GM12874 (cell line): Measurements from ENCODE around the gene MZF1.

Source experiments
- TF ChIP-seq, protein P1 (sequence below): IDR thresholded peaks from 2 replicates; pipeline ENCODE4 v1.5.1; 2011; ENCODE audit warnings: low read depth, mild to moderate bottlenecking, control low read depth, low read length, moderate library complexity; ENCODE audit not compliant: insufficient read depth

MZF1 gene

DNA sequence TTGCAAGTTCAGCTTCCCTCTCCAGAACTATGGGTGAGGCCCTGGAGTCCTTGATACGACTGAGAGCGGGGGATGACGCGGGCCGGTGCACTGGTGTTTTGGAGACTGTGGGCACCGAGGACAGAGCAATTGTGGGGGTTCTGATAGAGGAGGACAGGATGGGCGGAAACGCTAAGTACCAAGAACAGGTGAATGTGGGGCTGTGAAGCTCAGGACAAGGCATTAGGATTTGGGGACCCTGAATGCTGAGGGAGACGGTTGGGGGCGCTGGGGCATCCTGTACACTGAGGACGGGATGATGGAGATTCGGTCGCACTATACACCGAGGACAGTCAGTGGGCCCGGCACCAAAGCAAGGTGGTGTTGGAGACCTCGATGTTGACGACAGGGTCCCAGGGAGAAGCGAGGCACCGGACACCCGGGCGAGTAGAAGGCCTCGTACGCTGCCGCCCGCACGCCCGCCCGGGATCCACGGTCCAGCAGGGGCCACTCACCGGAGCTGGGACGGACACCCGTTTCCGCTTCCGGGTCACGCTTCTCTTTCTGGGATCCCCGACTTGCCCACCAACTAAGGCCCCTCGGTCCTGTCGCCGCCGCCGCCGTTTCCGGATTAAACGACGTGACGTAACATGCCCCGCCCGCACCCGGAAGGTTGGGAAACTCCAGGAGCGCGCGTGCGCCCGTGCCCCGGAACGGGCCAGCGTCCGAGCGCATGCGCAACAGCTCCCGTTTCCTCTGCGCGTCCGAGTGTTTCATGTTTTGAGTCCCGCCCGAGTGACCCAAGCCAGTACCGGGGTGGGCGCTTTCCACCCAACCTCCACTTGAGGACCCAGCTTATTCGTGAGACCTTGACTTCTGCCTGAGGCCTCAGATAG is 18.4 kb downstream of the MZF1 start, which contains the start of gene CHMP2A:
TSS of gene CHMP2A (minus strand) at position 612 of the 875 bp plus-strand sequence. CDS start 893 bp downstream, outside the sequence.
- TF ChIP-seq, protein P1, sequence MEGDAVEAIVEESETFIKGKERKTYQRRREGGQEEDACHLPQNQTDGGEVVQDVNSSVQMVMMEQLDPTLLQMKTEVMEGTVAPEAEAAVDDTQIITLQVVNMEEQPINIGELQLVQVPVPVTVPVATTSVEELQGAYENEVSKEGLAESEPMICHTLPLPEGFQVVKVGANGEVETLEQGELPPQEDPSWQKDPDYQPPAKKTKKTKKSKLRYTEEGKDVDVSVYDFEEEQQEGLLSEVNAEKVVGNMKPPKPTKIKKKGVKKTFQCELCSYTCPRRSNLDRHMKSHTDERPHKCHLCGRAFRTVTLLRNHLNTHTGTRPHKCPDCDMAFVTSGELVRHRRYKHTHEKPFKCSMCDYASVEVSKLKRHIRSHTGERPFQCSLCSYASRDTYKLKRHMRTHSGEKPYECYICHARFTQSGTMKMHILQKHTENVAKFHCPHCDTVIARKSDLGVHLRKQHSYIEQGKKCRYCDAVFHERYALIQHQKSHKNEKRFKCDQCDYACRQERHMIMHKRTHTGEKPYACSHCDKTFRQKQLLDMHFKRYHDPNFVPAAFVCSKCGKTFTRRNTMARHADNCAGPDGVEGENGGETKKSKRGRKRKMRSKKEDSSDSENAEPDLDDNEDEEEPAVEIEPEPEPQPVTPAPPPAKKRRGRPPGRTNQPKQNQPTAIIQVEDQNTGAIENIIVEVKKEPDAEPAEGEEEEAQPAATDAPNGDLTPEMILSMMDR, result no peak

DNA sequence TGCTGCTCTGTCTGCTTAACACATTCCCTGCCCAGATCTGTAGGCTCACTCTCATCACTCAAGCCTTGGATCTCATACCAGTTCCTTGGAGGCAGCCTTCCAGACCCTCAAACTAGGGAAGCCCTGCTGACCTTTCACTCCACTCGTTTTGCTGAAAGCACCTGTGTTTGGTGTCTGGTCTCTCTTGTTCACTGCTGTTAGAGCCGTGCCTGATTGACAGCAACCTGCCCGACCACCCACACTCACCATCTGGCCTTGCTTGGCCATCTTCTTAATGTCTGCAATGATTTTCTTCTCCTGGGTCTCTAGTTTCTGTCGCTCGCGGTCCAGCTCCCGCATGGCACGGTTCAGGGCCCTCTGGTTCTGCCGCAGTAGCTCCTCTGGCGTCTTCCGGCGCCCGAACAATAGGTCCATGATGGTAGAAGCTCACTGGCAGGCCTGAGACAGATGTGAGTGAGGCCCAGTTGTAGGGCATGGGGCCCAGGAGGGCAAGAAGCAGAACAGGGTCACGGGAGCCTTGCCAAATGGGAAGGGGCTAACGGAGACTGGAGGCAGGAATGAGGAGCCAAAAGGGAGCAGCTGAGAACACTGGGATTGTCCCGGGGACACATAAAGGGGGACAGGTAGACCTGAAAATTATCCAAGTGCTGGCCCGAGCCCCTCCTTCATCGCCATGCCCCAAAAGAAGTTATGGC is 19.2 kb downstream of the MZF1 start:
- TF ChIP-seq, protein P1, result no peak

DNA sequence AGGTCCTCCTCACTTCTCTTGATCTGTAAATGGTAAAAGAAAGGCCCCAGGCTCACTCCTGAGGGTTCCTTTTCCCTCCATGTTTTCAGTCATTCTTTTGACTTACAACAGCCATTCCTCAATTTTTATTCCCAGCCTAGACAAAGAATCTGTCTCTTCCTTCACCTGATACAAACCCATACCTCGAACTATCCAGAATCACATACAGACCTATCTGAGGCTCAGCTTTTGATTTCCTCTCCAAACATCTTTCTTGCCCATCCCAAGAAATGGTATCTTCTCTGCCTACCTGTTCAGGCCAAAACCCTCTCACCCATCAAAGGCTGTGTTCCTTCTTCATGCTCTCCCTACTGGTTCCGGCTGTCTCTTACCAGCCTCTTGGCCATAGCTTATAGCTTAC is 20.5 kb downstream of the MZF1 start:
- TF ChIP-seq, protein P1, result no peak

DNA sequence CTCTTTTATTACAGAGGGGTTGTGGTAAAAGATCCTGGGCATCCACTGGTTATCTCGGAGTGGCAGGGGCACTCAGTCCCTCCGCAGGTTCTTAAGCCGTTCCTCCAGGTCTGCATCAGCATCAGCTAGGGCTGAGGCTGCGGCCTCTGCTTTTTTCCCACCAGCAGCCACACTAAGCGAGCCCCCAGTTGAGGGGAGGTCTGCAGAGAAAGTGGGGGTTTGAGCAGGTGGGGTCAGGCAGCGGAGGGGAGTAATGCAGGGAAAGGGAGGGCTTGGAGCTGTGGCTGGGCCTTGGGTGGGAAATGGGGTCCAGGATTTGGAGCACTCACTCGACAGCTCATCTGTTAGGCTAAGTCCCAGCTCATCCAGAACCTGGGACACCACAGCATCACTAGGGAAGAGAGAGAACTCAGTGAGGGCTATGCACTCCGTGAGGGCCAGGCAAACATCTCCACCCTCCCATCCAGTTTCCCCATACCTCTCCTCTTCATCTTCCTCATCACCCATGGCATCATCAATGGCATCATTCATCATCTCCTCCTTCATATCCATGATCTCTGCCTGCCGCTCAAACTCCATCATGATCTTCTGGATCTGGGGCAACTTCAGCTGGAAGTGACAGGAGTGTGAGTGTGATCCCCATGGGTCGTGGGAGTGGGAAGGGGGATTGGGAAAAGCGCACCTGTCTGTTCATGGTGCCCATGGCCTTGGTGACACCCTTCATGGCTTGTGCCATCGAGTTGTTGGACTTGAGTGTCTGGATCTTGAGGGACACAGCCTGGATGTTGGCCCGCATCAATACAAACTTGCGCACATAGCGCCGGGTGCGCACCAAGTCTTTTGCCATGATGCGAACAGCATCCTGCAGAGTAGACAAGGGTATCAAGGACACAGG is 21.3 kb downstream of the MZF1 start:
- TF ChIP-seq, protein P1, result no peak

DNA sequence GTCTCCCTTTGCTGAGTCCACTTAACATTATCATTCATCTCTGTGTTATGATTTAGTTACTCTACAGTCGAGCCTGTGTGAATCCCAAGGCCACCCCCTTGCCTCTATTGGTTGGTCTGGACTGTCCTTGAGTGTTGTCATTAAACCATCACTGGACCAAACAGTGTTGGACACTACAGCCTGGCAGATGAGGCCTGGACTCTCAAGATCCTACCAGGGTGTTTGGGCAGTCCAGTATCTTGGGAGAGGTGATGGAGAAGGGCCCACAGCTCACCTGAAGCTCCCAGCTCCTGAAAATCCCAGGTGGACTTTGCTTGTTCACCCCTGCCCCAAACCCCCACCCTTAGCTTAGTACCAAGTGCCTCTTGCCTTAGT is 22.0 kb downstream of the MZF1 start:
- TF ChIP-seq, protein P1, result no peak

DNA sequence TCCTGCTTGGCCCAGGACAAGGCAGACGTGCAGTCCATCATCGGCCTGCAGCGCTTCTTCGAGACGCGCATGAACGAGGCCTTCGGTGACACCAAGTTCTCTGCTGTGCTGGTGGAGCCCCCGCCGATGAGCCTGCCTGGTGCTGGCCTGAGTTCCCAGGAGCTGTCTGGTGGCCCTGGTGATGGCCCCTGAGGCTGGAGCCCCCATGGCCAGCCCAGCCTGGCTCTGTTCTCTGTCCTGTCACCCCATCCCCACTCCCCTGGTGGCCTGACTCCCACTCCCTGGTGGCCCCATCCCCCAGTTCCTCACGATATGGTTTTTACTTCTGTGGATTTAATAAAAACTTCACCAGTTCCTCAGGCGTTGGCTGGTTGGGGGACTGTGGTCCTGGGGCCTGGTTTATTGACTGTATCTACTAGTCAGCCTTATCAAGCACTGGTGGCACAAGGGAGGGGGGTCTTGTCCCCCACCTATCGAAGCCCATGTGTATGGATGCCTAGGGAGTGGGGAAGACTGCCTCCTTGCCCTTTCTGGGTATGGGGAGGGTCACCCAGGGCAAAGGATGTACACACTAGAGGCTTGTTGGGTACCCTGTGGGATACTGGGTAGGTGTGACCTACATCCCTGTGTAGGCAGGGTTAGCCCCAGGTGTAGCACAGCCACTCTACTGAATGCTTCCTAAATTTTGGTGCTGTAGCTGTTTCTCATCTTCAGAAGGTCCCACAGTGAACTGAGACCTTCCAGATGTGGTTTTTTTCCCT is 22.6 kb downstream of the MZF1 start:
- TF ChIP-seq, protein P1, result no peak
